Central memory CD4-positive, alpha-beta T cell (primary cell): ENCODE results near the gene PCYT1A.
A peak's percentile ranks its signal among the peaks of the same experiment; 100 is the strongest.
"Not testable (repeated sequence)": the region's sequence is repeated elsewhere in the genome, so short reads cannot be mapped to it uniquely, and the experiment has no call there.

Source experiments
- DNase-seq: peaks from one replicate; pipeline ENCODE4 v3.0.0; 2022

PCYT1A gene

GRCh38 chr3:196210673-196211556 lies 76.6 kb downstream of the PCYT1A start, which contains the start of gene ZDHHC19:
Gene ZDHHC19, minus strand, starts transcription at chr3:196211400. Its CDS starts 85 bp downstream, at chr3:196211315.
- DNase-seq: no peak

DNA sequence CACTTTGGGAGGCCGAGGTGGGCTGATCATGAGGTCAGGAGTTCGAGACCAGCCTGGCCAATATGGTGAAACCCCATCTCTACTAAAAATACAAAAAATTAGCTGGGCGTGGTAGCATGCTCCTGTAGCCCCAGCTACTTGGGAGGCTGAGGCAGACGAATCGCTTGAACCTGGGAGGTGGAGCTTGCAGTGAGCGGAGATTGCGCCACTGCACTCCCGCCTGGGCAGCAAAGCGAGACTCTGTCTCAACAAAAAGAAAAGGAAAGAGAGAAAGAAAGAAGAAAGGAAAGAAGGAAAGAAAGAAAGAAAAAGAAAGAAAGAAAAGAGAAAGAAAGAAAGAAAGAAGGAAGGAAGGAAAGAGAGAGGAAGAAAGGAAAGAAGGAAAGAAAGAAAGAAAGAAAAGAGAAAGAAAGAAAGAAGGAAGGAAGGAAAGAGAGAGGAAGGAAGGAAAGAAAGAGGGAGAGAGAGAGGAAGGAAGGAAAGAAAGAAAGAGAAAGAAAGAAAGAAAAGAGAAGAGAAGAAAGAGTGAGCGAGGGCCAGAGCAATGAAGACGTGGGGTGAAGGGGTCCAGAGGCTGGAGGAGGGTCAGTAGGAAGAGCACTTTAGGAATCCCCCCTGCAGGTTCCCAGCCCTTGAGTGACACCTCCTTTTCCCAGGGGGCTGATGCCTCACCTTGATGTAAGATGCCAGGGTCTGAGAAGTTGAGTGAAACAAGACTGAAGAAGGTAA lies 77.4 kb downstream of the PCYT1A start:
- DNase-seq: not testable (repeated sequence)

DNA sequence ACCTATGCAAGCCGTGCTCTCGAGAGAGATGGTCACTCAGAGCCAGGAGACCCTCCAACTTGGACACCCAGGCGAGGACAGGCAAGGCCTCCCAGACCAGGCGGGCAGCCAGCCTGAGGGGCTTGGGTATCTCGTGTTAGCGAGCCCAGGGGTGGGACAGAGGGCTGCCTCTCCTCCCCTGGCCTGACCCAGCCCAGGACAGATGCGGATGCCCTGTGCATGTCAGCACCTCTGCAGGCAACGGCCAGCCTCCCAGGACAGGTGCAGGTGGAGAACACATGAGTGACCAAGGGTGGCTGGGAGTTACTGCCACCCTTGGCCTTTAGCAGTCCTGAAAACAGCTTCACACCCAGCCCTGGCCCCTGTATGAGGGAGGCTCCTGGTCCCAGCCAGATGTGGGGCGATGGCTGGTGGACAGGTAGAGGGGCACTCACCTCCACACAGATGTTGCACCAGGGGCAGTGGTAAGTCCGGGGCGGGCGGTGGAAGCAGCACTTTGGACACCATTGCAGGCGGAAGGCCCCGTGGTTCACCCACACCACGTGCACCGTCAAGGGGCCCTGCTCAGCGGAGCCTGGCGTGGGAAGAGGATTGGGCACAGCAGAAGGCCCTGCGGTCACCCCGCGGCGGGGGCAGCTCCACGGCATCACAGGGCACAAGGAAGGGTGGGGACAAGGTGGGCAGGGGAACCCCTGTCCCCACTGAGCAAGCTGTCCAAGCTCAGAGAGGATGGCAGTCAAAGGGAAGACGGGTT lies 78.4 kb downstream of the PCYT1A start:
- no peak for DNase-seq

DNA sequence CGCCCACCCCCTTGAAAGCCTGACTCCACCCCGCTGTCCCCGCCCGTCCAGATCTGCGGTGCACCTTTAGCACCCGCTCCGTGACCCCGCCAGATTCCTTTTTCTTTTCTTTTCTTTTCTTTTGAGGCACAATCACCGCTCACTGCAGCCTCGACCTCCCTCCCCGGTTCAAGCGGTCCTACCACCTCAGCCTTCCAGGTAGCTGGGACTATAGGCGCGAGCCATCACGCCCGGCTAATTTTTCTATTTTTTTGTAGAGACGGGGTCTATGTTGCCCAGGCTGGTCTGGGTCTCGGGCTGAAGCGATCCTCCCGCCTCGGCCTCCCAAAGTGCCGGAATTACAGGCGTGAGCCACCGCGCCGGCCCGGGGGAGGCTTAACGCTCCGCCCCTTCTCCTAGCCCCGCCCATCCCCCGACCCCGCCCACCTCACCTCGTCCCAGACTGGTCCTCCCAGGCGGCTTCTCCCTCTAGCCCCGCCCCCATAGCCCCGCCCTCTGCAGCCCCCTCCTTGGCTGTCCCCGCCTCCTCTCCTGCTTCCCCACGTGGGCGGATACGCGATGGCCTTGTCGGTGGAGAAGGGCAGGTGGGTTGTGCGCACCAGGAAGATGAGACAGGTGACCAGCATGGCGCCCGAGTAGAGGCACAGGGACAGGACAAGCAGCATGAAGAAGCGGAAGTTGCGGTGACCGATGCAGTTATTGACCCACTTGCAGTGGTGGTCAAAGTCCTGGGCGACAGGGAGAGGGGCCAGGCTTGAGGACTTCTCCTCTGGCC lies 79.5 kb downstream of the PCYT1A start:
- DNase-seq: peak; percentile 60

GRCh38 chr3:196207159-196207832 lies 80.2 kb downstream of the PCYT1A start:
- DNase-seq: no peak

DNA sequence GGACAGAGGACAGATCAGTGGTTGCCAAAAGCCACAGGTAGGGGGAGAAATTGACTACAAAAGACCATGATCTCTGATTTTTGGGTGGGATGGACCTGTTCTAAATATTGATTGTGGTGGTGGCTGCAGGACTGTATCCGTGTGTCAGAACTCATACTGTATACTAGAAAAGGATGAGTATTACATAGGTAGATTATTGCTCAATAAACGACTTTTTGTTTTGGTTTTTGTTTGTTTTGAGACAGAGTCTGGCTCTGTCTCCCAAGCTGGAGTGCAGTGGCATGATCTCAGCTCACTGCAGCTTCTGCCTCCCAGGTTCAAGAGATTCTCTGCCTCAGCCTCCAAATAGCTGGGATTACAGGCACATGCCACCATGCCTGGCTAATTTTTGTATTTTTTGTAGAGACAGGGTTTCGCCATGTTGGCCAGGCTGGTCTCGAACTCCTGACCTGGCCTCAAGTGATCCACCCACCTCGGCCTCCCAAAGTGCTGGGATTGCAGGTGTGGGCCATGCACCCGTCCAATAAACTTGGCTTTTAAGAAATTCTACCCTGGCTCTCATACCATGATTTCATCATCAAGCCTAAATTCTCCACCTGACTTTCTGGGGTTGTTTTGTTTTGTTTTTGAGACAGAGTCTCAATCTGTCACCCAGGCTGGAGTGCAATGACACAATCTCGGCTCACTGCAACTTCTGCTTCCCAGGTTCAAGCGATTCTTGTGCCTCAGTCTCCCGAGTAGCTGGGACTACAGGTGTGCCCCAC lies 81.9 kb downstream of the PCYT1A start:
- DNase-seq: not testable (repeated sequence)

DNA sequence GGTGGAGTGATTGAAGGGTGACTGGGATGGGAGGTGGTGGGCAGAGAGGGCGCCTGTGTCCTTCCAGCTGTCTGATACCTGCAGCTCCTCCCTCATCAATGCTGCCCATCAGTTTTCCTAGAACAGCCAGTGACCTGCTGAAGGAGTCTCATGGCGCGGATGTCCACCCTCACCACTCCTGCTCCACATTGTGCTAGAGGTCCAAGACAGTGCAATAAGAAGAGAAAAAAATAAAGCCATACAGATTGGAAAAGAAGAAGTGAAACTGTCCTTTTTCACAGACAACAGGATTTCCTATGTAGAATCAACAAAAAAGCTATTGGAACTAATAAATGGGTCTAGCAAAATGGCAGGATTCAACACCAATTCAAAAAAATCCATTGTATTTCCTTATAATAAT lies 83.7 kb downstream of the PCYT1A start:
- no peak for DNase-seq

DNA sequence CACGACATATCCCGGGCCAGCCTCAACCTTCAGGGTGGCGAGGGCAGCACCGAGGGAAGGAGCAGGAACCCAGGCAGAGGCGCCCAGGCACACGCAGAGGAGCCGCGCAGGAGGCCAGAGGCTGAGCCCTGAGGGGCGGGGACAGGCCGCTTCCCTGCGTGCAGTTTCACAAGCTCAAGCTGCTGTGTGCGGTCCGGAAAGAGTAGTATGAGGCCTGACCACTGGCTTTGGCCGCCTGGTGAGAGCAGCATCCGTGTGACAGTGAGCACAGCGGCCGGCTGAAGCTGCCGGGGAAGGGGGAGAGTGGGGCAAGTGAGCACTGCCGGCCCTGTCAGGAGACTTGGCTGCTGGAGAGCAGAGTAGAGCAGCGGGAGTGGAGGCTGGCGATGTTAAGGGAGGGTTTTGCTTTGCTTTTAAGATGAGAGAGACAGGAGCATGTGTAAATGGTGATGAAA lies 85.0 kb downstream of the PCYT1A start:
- no peak for DNase-seq

DNA sequence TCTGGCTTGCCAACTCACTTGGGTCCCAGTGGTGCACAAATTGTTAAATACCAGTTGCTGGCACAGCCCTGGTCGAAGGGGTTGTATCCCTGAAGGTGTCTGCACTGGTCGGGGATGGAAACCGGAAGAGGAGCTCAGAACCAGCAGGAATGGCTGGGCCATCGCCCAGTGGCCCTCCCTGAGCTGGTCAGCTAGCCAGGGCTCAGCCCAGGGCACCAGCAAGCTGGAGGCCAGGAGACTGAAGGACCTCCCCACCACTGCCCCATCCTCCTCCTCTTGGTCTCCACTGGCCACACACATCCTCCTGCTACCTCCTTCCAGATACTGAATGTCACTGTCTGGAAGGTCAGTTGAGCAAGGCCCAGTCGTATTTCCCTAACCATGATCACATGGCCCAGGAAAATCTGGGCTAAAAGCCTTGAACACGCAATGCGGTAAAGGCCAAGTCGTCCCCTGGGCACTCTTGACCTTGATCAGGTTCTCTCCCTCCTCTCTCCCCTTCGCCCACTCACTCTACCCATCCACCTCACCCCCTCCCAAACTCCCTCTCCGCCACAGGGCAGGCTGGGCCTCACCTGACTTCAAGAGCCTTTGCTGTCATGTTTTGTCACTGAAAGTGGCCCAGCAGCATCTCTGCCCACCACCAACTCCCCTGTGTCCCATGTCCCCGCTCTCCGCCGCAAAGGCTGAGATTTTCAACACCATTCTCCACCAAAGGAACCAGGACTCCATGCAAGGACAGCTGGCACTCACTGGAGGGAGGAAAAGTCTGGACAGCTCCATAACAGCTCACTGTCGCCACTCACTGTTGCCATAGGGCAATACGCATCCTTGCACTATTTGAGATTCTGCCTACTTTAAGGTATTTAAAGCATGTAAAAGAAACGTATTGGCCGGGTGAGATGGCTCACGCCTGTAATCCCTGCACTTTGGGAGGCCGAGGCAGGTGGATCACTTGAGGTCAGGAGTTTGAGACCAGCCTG lies 88.5 kb downstream of the PCYT1A start:
- no peak for DNase-seq

DNA sequence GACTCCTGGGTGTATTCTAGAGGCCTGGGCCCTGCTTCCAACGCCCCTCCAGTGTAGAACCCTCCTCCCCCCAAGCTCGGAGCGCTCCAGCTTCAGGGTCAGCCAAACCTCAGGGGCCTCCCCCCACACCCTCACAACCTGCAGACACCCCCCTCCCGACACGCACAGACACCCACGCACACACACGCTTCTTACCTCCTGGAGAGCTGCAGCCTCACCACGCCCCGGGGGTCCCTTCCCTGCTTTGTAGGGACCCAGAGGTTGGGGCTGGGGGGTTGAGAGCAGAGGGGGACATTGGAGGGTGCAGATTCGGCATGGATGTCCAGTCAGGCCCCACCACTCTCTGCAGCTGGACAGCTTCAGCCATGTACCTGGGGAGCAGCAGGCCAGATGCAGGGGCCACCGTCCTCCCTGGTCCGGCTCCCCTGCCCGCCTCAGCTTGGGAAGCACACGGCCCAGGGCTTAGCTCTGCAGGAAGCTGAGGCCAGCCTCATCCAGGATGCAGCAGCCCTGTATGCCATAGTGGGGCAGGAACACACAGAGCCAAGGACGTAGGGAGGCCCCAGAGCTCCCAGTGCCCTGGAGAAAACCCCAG lies 89.3 kb downstream of the PCYT1A start:
- no peak for DNase-seq

DNA sequence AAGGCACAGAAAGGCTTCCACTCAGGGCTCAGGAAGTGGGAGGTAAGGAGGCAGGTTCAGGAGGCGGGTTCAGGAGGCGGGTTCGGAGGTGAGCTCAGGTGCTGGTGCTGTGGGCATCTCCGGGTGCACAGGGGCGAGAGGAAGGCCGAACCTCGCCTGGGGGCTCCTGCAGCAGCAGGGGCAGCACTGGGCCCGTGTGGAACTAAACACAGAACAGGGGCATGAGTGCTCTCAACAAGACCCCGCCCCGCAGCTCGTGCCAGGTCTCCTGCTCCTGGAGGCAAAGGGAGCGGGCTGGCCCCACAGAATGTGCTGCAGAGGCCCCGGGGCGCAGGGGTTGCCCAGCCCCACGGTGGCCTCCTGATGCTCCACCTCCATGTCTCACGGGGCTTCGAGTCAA lies 90.0 kb downstream of the PCYT1A start:
- DNase-seq: no peak

DNA sequence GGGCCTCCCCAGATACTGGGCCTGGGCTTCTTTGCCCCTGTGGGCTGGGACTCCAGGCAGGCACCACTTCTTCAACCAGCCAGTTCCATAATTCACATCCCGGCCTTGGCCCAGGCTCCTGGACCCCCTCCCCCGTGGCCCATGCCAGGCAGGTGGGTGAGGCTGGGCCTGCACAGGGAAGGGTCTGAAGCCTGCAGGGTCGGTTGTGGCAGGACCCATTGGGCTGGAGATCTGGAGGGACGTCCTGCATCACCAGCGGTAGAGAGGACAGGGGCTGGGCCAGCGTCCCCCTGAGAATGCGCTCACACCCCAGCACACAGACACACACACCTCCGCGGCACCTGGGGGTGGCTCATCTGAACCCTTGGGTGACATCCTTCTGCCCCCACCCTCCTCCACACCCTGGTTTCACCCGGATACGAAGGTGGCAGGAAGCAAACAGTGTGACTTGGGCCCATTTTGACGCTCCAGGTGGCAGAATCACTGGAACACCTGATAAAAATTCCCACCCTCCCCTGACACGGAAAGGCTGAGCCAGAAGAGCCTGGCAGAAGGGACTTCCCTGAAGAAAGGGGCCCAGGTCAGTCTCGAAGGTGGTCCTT lies 91.8 kb downstream of the PCYT1A start:
- no peak for DNase-seq

DNA sequence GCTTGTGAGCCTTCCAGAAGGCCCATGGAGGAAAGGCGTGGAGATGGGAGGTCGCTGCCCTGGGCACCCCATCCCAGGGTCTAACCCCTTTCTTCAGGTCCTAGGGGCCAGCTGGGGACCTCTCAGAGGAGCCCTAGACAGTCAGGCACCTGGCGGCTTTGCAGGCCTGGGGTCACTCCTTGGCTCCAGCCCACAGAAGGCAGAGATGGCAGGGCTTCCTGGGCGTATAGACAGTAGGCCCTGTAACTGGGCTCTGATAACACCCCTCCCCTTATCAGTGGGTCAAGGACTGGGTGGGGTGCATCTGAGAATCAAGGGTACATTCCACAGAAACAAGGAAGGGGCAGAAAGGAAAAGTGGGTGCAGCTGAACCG lies 93.0 kb downstream of the PCYT1A start:
- no peak for DNase-seq

GRCh38 chr3:196193736-196194541 lies 93.6 kb downstream of the PCYT1A start:
- no peak for DNase-seq

DNA sequence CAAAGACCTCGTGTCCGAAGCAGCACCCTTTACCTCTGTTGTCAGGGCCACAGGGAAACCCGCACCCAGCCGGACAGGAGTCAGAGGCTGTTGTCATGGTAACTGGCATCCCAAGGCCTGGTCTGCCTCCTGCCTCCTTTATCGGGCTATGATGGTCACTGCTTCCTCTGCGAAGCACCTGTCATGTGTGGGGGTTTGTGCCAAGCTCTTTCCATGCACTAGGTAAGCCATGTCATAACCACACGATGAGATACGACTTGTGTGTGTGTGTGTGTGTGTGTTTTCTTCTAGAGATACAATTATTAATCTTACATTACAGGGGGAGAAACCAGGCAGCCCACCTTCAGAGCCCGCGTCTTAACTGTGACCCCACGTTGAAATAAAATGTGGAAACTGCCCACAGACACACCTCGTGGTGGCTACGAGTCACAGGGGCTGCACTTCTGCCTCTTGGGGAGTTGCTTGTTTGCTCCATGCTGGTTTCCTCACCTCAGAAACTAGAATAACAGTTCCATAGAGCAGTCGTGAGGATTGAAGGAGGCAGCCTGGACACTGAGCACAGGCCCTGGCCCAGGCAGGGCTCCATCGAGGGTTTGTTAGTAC lies 94.3 kb downstream of the PCYT1A start:
- no peak for DNase-seq

DNA sequence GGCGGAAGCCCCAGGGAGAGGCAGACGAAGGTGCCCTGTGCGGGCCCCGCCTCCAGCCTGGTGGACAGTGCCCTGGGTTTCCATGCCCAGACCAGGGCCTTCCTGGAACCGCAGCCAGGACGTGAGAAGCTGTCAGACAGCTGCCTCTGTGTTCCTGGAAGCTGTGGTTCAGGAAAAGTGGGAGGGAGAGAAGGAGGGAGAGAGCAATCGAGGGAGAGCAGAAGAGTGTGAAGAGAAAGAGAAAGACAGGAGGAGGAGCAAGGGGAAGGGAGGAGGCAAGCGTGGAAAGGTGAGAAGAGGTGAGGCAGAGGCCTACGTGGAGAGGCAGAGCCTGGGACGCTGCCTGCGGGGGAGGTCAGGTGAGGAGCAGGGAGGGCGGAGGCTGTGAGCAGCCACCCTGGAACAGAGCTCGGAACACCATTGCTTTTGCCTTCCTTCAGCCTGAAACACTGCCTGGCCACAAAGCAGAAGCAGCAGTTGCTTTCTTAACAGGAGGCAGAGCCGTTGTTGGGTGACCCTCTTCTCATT lies 94.9 kb downstream of the PCYT1A start:
- DNase-seq: peak; percentile 29

DNA sequence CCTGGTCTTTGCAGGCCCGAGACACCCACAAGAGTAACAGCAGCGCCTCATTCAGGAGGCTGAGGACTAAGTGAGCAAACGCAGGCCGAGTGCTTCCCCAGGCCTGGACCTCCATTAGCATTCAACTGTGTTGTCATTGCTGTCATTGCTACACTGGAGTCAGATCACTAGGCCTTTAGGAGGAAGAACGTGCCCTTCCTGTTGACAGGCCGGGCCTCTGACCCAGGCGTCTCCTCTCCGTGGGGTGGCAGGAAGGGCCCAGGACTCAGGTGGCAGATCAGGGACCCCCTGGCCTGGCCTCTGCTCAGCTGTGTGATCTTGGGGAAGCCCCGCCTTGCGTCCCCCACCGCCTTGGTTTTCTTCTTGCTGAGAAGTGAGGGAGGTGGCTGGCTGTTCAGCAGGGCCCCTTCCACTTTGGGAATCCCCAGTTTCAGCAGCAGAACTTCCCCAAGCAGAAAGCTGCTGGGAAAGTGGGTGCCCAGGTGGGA lies 95.4 kb downstream of the PCYT1A start:
- peak; percentile 61 for DNase-seq
